K562 (cell line): ENCODE data around the gene TIMM23. TPM values are rescaled to one million over a fixed set of nuclear protein-coding genes. Genes with fewer than 3 reads are reported as not detected.

Experiments used
- ATAC-seq: fragments of 200-7000 bp; cut with Tn5 transposase; 3 replicates; pipeline ENCODE4 v1.9.1; 2020; ENCODE audit warnings: moderate library complexity
- BruUV-seq: library from RNA; stranded (reverse); fragments of 400-500 nt; replicated peaks from 2 replicates; lab custom pipeline; 2021; lab: Mats Ljungman, UMichigan
- CTCF ChIA-PET: fragments of 300-600 bp; formaldehyde crosslinking; extraction: SDS; loops from one replicate; lab custom pipeline; 2021; ENCODE audit warnings: low intra/inter-chr PET ratio; lab: Yijun Ruan, JAX
- POLR2A ChIA-PET: fragments of 300-600, 350-650 bp; sonication (Branson Sonifier 250); formaldehyde crosslinking; extraction: SDS; loops from one replicate; lab custom pipeline; 2021; ENCODE audit warnings: antibody characterized with exemption, inconsistent platforms; lab: Yijun Ruan, JAX
- DNase-seq, 4 experiments: peaks; one replicate each; pipeline versions ENCODE4 v3.0.0 to v3.0.0-alpha.2; 2011 to 2018; ENCODE audit warnings: low spot score in 3 of 4, mixed read lengths in 3 of 4; ENCODE audit errors: extremely low read depth in 1 of 4
- FAIRE-seq: peaks from 2 replicates; lab custom pipeline; 2011; peaks lifted over from hg19 to GRCh38; lab: Jason Lieb, UNC
- H2AFZ ChIP-seq: 2 replicates; pipeline ENCODE4 v1.6.0; 2011; ENCODE audit warnings: low read depth, low read length, control low read depth, inconsistent platforms
- H3K27ac ChIP-seq: fragments of 200-600 bp; 3 replicates; pipeline ENCODE4 v1.8.0; 2011; ENCODE audit warnings: low read depth, mild to moderate bottlenecking, control low read depth, inconsistent platforms, low read length, moderate library complexity, mixed read lengths; ENCODE audit errors: extremely low read depth
- H3K27me3 ChIP-seq, 2 experiments: fragments of 300-600 bp in 1 of 2; 2 replicates in 1 of 2; 3 replicates in 1 of 2; pipeline versions ENCODE4 v1.6.0 to v1.8.0; 2011; ENCODE audit warnings: inconsistent platforms in 2 of 2, low read length in 2 of 2, mild to moderate bottlenecking in 1 of 2, mixed read lengths in 1 of 2, moderate library complexity in 1 of 2; ENCODE audit not compliant: control insufficient read depth in 2 of 2, insufficient read depth in 2 of 2
- H3K36me3 ChIP-seq: fragments of 300-600 bp; 3 replicates; pipeline ENCODE4 v1.8.0; 2011; ENCODE audit warnings: mild to moderate bottlenecking, low read length, inconsistent platforms; ENCODE audit not compliant: control insufficient read depth, insufficient read depth
- H3K4me1 ChIP-seq, 2 experiments: fragments of 200-600 bp in 1 of 2; replicated peaks in 1 of 2; 2 replicates in 1 of 2; 3 replicates in 1 of 2; pipeline versions ENCODE4 v1.5.1 to v1.8.0; 2011; ENCODE audit warnings: inconsistent platforms in 2 of 2, low read length in 2 of 2, mild to moderate bottlenecking in 1 of 2, mixed read lengths in 1 of 2, moderate library complexity in 1 of 2; ENCODE audit not compliant: control insufficient read depth in 2 of 2, insufficient read depth in 2 of 2
- H3K4me2 ChIP-seq: 2 replicates; pipeline ENCODE4 v1.6.1; 2011; ENCODE audit warnings: low read length, control low read depth, inconsistent platforms, mixed read lengths; ENCODE audit not compliant: insufficient read depth
- H3K4me3 ChIP-seq: fragments of 200-600 bp; sonication (generic), shearing (Covaris generic); 2 replicates; pipeline ENCODE4 v1.5.1; 2016; ENCODE audit warnings: control low read depth, inconsistent platforms
- H3K79me2 ChIP-seq: fragments of 200-600 bp; 3 replicates; pipeline ENCODE4 v1.8.0; 2011; ENCODE audit warnings: low read length, inconsistent platforms; ENCODE audit not compliant: control insufficient read depth, insufficient read depth
- H3K9ac ChIP-seq, 2 experiments: 2 replicates each; pipeline versions ENCODE4 v1.6.0 to v1.6.1; 2011; ENCODE audit warnings: low read depth in 2 of 2, low read length in 2 of 2, control low read depth in 1 of 2, inconsistent platforms in 1 of 2, mild to moderate bottlenecking in 1 of 2, mixed read lengths in 1 of 2; ENCODE audit not compliant: insufficient read depth in 1 of 2
- H3K9me1 ChIP-seq: one replicate; pipeline ENCODE4 v1.6.0; 2011; ENCODE audit warnings: inconsistent platforms, mild to moderate bottlenecking, low read length, moderate library complexity; ENCODE audit not compliant: control insufficient read depth, insufficient read depth
- H3K9me3 ChIP-seq: replicated peaks from 2 replicates; pipeline ENCODE4 v1.5.1; 2011; ENCODE audit warnings: low read depth, low read length, inconsistent platforms; ENCODE audit not compliant: control insufficient read depth, insufficient read depth
- H4K20me1 ChIP-seq: replicated peaks from 2 replicates; pipeline ENCODE4 v1.6.1; 2011; ENCODE audit warnings: low read length, inconsistent platforms, mixed read lengths; ENCODE audit not compliant: control insufficient read depth, insufficient read depth
- CBFA2T3 ChIP-seq: fragments of 450-650 bp; IDR thresholded peaks from 2 replicates; pipeline ENCODE4 v1.6.1; 2017
- NKRF ChIP-seq: fragments of 450-650 bp; IDR thresholded peaks from 2 replicates; pipeline ENCODE4 v1.6.1; 2016; ENCODE audit warnings: borderline replicate concordance
- POLR2A ChIP-seq: fragments of 450-650 bp; conservative IDR thresholded peaks from 2 replicates; pipeline ENCODE4 v1.6.1; 2016
- POLR2G ChIP-seq: fragments of 200-400 bp; formaldehyde crosslinking; IDR thresholded peaks from 2 replicates; pipeline ENCODE4 v1.6.1; 2017; ENCODE audit warnings: low read depth, mild to moderate bottlenecking, antibody characterized with exemption, low read length, moderate library complexity
- SUPT5H ChIP-seq: fragments of 450-650 bp; IDR thresholded peaks from 2 replicates; pipeline ENCODE4 v1.6.1; 2016
- WGBS: fragments of 100-300 bp; shearing (Covaris generic); methylation state at CpG from one replicate; pipeline ENCODE4 v1.1.6; 2016; ENCODE audit warnings: low coverage, mixed read lengths; ENCODE audit not compliant: insufficient coverage; ENCODE audit errors: missing lambda C conversion rate; 5-methylcytosine and 5-hydroxymethylcytosine counted together
- in situ Hi-C: fragments of 300-500 bp; cut with MboI; formaldehyde crosslinking; loops from 4 replicates; pipeline ENCODE4 v1.15.0; 2018; ENCODE audit warnings: inconsistent platforms, mixed read lengths
- intact Hi-C: fragments of 100-400 bp; cut with micrococcal nuclease; formaldehyde crosslinking; loops from 2 replicates; pipeline ENCODE4 v1.14.2; 2022
- polyA plus RNA-seq, 8 experiments: library from polyadenylated mRNA; depleted of rRNA in 4 of 8; stranded (reverse) in 5 of 8; unstranded in 3 of 8; fragments of >200 nt; fragmentation: Nextera tagmentation in 2 of 8; fragmentation: Illumina TruSeq in 1 of 8; extraction: Ambion mirVana in 2 of 8; extraction: Trizol in 1 of 8; gene quantifications; 2 replicates each; pipeline versions ENCODE4 v1.2.1 to v1.2.3, GENCODE V29; 2011 to 2014; ENCODE audit warnings: inconsistent platforms in 1 of 8, missing spikeins in 1 of 8
- total RNA-seq, 7 experiments: library from RNA; depleted of rRNA in 6 of 7; stranded (reverse); fragments of >200 nt in 6 of 7; fragmentation: Illumina TruSeq in 2 of 7; extraction: Trizol in 2 of 7; gene quantifications; 2 replicates each; pipeline versions ENCODE4 v1.2.1 to v1.2.3, GENCODE V29; 2011 to 2021; ENCODE audit warnings: low replicate concordance in 1 of 7

TIMM23 gene
- total and polyA plus RNA-seq, 9 of the 15 experiments (the other 6 are each of a cell fraction or from before 2014, with no cell fraction given) = 148 to 280 (median 183) TPM

GRCh38 chr10:46005383-46005782 lies 33.1 kb downstream of the TIMM23 start:
- no peak overlapping the region for H3K9ac ChIP-seq
- H3K27ac ChIP-seq = peak overlapping the region; percentile 16; the same call in 1 of the 3 replicates
- in situ Hi-C loops = no loop called here
- ChIA-PET POLR2A (interaction anchor here (0.8 to 8.5 kb wide), 5 partner anchors 9 to 43 kb away, joined by 3 to 136 read pairs (median 5); no protein-coding TSS in a partner anchor), CTCF (no interaction called here)
- DNase-seq = no peak
- H3K79me2 ChIP-seq = peaks cover 41% of the 10 kb centered on the region
- H3K36me3 ChIP-seq = peaks cover 92% of the 10 kb centered on the region
- FAIRE-seq = no peak
- no peaks in the 10 kb centered on the region for H3K9me3 ChIP-seq
- no peak for ATAC-seq
- TF ChIP-seq NKRF (no peak), SUPT5H (peak; percentile 22; the same call in 1 of the 2 replicates), CBFA2T3 (no peak), POLR2A (peak; percentile 28; the same call in 1 of the 2 replicates), POLR2G (peak; percentile 56; the same call in 1 of the 2 replicates)
- intact Hi-C loops = no loop called here
- no peak overlapping the region for H2AFZ ChIP-seq
- no peaks in the 10 kb centered on the region for H3K9me1 ChIP-seq
- no peaks in the 10 kb centered on the region for H3K27me3 ChIP-seq
- BruUV-seq = TSS peak; percentile 42
- H3K4me2 ChIP-seq = no peak overlapping the region
- no peaks in the 10 kb centered on the region for H4K20me1 ChIP-seq
- no peak overlapping the region for H3K4me3 ChIP-seq
- peaks cover 19 to 35% of the 10 kb centered on the region in 2 experiments; a peak in 4 of 5 replicates for H3K4me1 ChIP-seq
- WGBS = 79% methylated on average over 4 of the region's 4 CpGs
